ENCODE results near the gene EGF.
"Not testable (repeated sequence)": the region's sequence is repeated elsewhere in the genome, so short reads cannot be mapped to it uniquely, and the experiment has no call there.

EGF gene

DNA sequence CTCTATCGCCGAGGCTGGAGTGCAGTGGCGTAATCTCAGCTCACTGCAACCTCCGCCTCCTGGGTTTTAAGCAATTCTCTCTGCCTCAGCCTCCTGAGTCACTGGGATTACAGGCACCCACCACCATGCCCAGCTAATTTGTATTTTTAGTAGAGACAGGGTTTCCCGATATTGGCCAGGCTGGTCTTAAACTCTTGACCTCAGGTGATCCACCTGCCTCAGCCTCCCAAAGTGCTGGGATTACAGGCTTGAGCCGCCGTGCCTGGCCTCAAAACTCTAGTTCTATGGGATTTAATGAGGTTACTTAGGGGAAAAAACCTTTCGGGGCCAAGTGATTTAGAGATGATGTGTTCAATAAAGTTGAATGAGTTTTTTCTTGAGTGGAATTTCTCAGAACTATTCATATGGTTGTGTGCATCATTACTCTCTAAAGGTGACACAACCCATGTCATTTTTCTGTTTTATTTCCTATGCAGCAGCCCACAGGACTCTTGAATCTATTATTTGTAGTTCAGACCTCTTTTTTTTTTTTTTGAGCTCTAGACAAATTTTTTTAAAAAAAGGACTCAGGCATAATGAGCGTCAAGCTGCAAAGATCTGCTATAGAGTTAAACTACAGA lies 36.5 kb downstream of the EGF start:
- DNase-seq; in situ Hi-C loops (cut with MboI; ENCODE audit: low pct_unique_long_range_greater_than_20kb, low sequenced_read_pairs): not testable (repeated sequence)

DNA sequence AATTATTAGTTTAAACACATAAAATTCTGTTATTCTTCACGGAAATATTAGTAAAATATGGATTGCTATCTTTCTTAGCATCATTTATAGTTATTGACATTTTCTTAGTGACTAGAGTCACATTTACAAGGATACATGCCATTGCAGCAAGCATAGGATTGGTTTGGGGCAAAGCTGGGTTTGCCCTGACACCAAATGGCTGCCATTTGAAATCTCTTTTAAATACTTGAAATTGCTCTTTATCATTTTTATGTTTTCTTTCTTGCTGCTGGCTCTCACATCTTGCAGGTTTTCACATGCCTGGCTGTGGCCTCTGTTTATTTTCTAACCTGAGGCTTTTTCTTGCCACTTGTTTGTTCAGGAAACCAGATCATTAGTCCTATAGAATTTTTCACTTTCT lies 39.9 kb downstream of the EGF start:
- in situ Hi-C loops (cut with MboI; ENCODE audit: low pct_unique_long_range_greater_than_20kb, low sequenced_read_pairs), result loop anchor here (25.0 kb wide), 1 partner anchor 115 kb away; the partner anchor contains the start of genes LRIT3 and RRH
- DNase-seq, result no peak

- DNase-seq, result no peak
- in situ Hi-C loops (cut with MboI; ENCODE audit: low pct_unique_long_range_greater_than_20kb, low sequenced_read_pairs), result loop anchor here (25.0 kb wide), 1 partner anchor 116 kb away; the partner anchor contains the start of genes LRIT3 and RRH
Observed at GRCh38 chr4:109953556-109953955, 40.9 kb downstream of the EGF start.

GRCh38 chr4:109955146-109955545 lies 42.5 kb downstream of the EGF start:
- no peak for DNase-seq
- in situ Hi-C loops (cut with MboI; ENCODE audit: low pct_unique_long_range_greater_than_20kb, low sequenced_read_pairs), result loop anchor here (25.0 kb wide), 1 partner anchor 118 kb away; the partner anchor contains the start of genes LRIT3 and RRH

DNA sequence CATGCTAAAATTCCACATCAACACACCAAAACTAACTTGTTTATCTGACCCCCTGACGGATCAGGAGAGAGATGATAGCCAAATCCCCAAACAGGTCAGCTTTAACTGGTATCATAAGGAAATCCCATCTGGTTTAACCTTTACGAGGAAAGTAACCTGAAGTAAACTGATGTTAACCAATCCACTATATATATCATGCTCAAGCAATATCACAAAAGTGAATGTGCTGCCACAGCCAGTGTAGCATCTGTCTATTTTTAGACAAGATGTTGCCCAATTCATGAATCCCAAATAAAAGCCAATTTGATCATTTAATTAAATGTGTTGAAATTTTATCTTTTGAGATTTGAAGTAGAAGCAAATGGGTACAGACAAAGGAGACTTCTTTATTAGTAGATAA lies 44.5 kb downstream of the EGF start:
- in situ Hi-C loops (cut with MboI; ENCODE audit: low pct_unique_long_range_greater_than_20kb, low sequenced_read_pairs), result loop anchor here (25.0 kb wide), 1 partner anchor 120 kb away; the partner anchor contains the start of genes LRIT3 and RRH

GRCh38 chr4:109959195-109959594 lies 46.5 kb downstream of the EGF start:
- no peak for DNase-seq
- in situ Hi-C loops (cut with MboI; ENCODE audit: low pct_unique_long_range_greater_than_20kb, low sequenced_read_pairs), result loop anchor here (25.0 kb wide), 1 partner anchor 122 kb away; the partner anchor contains the start of genes LRIT3 and RRH

More for the DNA sequence above, 44.5 kb downstream of the EGF start:
- no peak for DNase-seq

DNA sequence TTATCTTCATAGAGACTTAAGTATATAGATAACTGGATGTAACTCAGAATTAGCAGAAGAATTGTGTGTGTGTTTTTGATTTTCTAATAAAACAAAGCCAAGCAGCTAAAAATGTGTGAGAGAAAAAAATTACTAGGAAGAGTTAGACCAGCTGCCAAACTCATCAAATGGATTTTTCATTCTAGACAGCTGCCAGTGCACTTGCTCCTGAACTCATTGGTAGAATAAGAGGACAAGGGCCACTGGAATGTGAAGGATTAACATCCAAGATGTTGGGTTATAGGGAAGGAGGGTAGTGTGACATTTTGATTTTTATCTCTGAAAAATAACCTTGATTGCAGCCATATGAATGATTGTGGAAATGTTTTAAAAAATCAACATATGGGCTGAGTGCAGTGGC lies 49.7 kb downstream of the EGF start:
- in situ Hi-C loops (cut with MboI; ENCODE audit: low pct_unique_long_range_greater_than_20kb, low sequenced_read_pairs), result loop anchor here (25.0 kb wide), 1 partner anchor 125 kb away; the partner anchor contains the start of genes LRIT3 and RRH
- DNase-seq, result no peak

DNA sequence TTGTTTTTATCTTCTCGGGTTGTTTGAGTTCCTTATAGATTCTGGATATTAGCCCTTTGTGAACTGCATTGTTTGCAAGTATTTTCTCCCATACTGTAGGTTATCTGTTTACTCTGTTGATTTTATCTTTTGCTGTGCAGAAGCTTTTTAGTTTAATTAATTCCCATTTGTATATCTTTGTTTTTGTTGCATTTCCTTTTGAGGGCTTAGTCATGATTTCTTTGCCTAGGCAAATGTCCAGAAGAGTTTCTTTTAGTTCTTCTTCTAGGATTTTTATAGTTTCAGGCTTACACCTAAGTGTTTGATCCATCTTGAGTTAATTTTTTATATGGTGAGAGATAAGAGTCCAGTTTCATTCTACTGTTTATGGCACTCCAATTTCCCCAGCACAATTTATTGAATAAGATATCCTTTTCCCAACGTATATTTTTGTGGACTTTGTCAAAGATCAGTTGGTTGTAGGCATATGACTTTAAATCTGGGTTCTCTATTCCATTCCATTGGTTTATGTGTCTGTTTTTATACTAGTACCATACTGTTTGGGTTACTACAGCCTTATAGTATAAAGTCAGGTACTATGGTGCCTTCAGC lies 54.3 kb downstream of the EGF start:
- in situ Hi-C loops (cut with MboI; ENCODE audit: low pct_unique_long_range_greater_than_20kb, low sequenced_read_pairs), result loop anchor here (25.0 kb wide), 1 partner anchor 130 kb away; the partner anchor contains the start of genes LRIT3 and RRH
- no peak for DNase-seq

DNA sequence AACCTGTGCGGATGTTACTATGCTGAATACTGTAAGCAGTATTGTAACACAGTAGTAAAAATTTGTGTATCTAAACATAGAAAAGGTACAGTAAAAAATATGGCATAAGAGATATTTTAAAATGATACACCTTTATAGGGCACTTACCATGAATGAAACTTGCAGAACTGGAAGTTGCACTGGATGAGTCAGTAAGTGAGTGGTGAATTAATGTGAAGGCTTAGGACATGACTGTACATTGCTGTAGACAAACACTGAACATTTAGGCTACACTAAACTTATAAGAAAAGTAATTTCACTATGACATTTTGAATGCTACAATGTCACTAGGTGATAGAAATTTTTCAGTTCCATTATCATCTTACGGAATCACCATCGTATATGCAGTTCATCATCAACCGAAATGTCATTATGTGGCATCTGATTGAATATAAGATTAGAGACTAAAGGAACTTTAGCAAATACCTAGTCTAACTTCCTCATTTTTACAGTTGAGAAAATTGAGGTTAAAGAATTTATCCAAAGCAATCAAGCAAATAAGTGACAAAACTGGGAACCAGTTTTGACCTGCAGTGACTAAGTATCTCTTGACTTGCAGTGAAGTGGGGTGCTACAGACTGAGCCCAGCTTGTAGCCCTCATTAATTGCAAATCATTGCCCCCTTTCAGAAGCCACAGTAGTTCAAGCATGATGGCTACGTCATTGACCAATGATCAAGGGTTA lies 55.3 kb downstream of the EGF start:
- in situ Hi-C loops (cut with MboI; ENCODE audit: low pct_unique_long_range_greater_than_20kb, low sequenced_read_pairs), result loop anchor here (25.0 kb wide), 1 partner anchor 131 kb away; the partner anchor contains the start of genes LRIT3 and RRH
- peak; percentile 50 for DNase-seq

DNA sequence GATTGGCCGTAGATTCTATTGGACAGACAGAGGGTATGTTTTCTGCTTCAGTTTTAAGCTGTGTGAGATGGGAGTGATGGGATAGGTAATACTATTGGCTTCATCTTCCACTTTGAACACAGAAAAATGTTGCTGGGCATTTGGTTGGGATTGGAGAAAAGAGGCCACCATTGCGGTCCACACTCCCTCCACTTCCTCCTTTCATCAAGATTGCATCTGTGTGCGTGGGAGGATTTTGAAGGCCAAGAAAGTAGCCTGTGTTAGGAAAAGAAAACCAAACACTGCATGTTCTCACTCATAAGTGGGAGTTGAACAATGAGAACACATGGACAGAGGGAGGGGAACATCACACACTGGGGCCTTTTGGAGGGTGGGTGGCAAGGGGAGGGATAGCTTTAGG lies 56.4 kb downstream of the EGF start:
- peak; percentile 82 for DNase-seq
- in situ Hi-C loops (cut with MboI; ENCODE audit: low pct_unique_long_range_greater_than_20kb, low sequenced_read_pairs), result loop anchor here (25.0 kb wide), 1 partner anchor 132 kb away; the partner anchor contains the start of genes LRIT3 and RRH

GRCh38 chr4:109969919-109970318 lies 57.2 kb downstream of the EGF start:
- DNase-seq, result peak; percentile 77
- in situ Hi-C loops (cut with MboI; ENCODE audit: low pct_unique_long_range_greater_than_20kb, low sequenced_read_pairs), result loop anchor here (10.0 to 25.0 kb wide), 2 partner anchors 133 to 535 kb away; partner anchors contain the start of genes LRIT3, RRH and SEC24B

DNA sequence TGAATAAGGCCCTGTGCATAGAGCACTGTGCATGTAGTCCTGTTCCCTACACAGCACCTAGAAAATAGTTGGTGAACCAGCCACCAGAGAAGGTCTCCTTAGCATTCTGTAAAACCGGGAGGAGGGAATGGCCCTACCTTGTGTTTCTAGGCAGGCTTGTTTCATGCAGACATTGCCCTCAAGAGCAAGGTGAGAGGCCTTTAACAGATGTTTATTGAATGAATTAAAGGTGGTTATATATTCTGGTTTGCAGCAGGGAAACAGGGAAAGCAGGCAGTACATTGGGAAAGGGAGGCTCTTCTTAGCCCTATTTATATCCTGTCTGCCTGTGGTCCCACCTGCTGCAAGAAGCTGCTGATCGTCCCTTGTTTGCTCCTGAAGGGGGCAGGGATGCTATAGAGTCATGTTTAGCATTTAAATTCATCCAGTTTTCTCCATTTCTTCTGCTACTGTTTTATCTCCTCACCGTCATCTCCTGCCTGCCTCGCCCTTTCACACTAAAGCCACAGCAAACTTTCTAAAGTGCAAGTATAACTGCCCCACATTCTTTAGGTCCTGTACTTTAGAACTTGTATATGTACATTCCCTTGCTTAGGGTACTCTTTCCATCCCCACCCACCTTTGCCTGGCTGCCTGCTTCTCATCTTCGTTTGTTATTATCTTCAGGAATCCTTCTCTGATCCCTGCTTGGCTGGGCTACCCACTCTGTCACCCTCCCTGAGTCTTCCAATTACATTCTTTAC lies 60.3 kb downstream of the EGF start:
- DNase-seq, result no peak
- in situ Hi-C loops (cut with MboI; ENCODE audit: low pct_unique_long_range_greater_than_20kb, low sequenced_read_pairs), result loop anchor here (10.0 to 25.0 kb wide), 2 partner anchors 136 to 538 kb away; partner anchors contain the start of genes LRIT3, RRH and SEC24B

DNA sequence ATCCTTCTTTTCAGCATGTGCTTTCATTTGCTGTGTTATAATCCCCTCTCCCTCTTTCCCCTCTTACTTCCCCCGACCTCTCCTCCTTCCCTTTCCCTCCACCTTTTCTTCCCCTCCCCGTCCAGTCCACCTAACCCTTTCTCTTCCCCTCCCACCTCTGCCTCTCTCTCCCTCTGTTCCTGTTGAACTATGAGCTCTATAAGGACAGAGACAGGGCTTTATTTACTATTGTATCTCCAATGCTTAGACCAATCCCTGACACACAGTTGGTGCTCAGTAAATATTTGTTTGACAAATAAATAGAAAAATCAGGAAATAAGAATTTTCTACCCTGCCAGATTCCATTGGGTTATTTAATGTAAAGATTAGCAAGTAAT lies 60.8 kb downstream of the EGF start:
- DNase-seq, result no peak
- in situ Hi-C loops (cut with MboI; ENCODE audit: low pct_unique_long_range_greater_than_20kb, low sequenced_read_pairs), result loop anchor here (10.0 to 25.0 kb wide), 2 partner anchors 136 to 539 kb away; partner anchors contain the start of genes LRIT3, RRH and SEC24B

DNA sequence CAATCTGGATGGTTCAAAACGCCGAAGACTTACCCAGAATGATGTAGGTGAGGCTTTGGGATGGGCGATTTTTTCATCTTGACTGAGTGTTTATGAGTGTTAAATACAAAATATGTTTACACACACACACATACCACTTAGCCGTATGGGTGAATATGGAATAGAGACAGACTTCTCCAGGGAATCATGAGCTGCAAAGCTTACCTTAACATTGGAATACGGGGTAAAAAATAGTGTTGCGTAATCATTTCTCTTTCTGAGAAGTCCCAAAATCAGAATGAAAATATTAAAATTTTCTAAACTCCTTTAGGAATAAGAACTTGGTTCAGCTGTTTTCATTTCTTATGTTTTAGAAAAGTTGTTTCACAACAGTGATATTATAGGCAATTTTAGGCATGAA lies 63.5 kb downstream of the EGF start:
- in situ Hi-C loops (cut with MboI; ENCODE audit: low pct_unique_long_range_greater_than_20kb, low sequenced_read_pairs), result loop anchor here (10.0 kb wide), 1 partner anchor 541 kb away; the partner anchor contains the start of gene SEC24B
- no peak for DNase-seq

GRCh38 chr4:109977854-109978501 lies 65.3 kb downstream of the EGF start:
- no peak for DNase-seq
- in situ Hi-C loops (cut with MboI; ENCODE audit: low pct_unique_long_range_greater_than_20kb, low sequenced_read_pairs), result loop anchor here (10.0 kb wide), 1 partner anchor 543 kb away; the partner anchor contains the start of gene SEC24B

GRCh38 chr4:109978704-109979454 lies 66.2 kb downstream of the EGF start:
- DNase-seq, result no peak
- in situ Hi-C loops (cut with MboI; ENCODE audit: low pct_unique_long_range_greater_than_20kb, low sequenced_read_pairs), result loop anchor here (10.0 kb wide), 1 partner anchor 544 kb away; the partner anchor contains the start of gene SEC24B
